ENCODE data around the gene TFEC.
"Not testable (repeated sequence)": the region's sequence is repeated elsewhere in the genome, so short reads cannot be mapped to it uniquely, and the experiment has no call there.

TFEC gene

GRCh38 chr7:115988401-115988800 is 42.2 kb downstream of the TFEC start:
- DNase-seq (ENCODE audit: low read depth, low spot score), result no peak

GRCh38 chr7:115987486-115987885 is 43.1 kb downstream of the TFEC start:
- no peak for DNase-seq (ENCODE audit: low read depth, low spot score)

GRCh38 chr7:115984105-115984504 is 46.5 kb downstream of the TFEC start:
- DNase-seq (ENCODE audit: low read depth, low spot score), result no peak

- DNase-seq (ENCODE audit: low read depth, low spot score), result no peak
Measured at GRCh38 chr7:115980159-115980558, 50.4 kb downstream of the TFEC start.

- no peak for DNase-seq (ENCODE audit: low read depth, low spot score)
Measured at GRCh38 chr7:115976651-115977050, 53.9 kb downstream of the TFEC start.

- DNase-seq (ENCODE audit: low read depth, low spot score), result no peak
Measured at GRCh38 chr7:115975766-115976165, 54.8 kb downstream of the TFEC start.

GRCh38 chr7:115973406-115973805 is 57.2 kb downstream of the TFEC start:
- DNase-seq (ENCODE audit: low read depth, low spot score), result no peak

GRCh38 chr7:115971506-115971905 is 59.1 kb downstream of the TFEC start:
- DNase-seq (ENCODE audit: low read depth, low spot score), result no peak

GRCh38 chr7:115968596-115968995 is 62.0 kb downstream of the TFEC start:
- DNase-seq (ENCODE audit: low read depth, low spot score), result no peak

GRCh38 chr7:115968171-115968570 is 62.4 kb downstream of the TFEC start:
- DNase-seq (ENCODE audit: low read depth, low spot score), result no peak

- DNase-seq (ENCODE audit: low read depth, low spot score), result no peak
Measured at GRCh38 chr7:115965796-115966475, 64.6 kb downstream of the TFEC start.

- no peak for DNase-seq (ENCODE audit: low read depth, low spot score)
Measured at GRCh38 chr7:115965236-115965635, 65.3 kb downstream of the TFEC start.

GRCh38 chr7:115964799-115965198 is 65.8 kb downstream of the TFEC start:
- no peak for DNase-seq (ENCODE audit: low read depth, low spot score)

GRCh38 chr7:115962340-115962739 is 68.2 kb downstream of the TFEC start:
- peak; percentile 16 for DNase-seq (ENCODE audit: low read depth, low spot score)

- DNase-seq (ENCODE audit: low read depth, low spot score), result no peak
Measured at GRCh38 chr7:115953592-115954255, 76.8 kb downstream of the TFEC start.

- DNase-seq (ENCODE audit: low read depth, low spot score), result no peak
Measured at GRCh38 chr7:115952832-115953231, 77.7 kb downstream of the TFEC start.

GRCh38 chr7:115951547-115951946 is 79.0 kb downstream of the TFEC start:
- no peak for DNase-seq (ENCODE audit: low read depth, low spot score)

GRCh38 chr7:115941703-115942268 is 88.8 kb downstream of the TFEC start:
- peak; percentile 72 for DNase-seq (ENCODE audit: low read depth, low spot score)

- DNase-seq (ENCODE audit: low read depth, low spot score), result no peak
Measured at GRCh38 chr7:115940460-115941060, 90.0 kb downstream of the TFEC start.

GRCh38 chr7:115937960-115938359 is 92.6 kb downstream of the TFEC start:
- peak; percentile 46 for DNase-seq (ENCODE audit: low read depth, low spot score)

GRCh38 chr7:115933471-115933870 is 97.1 kb downstream of the TFEC start:
- no peak for DNase-seq (ENCODE audit: low read depth, low spot score)

GRCh38 chr7:115932880-115933279 is 97.7 kb downstream of the TFEC start:
- DNase-seq (ENCODE audit: low read depth, low spot score), result no peak

- not testable (repeated sequence) for DNase-seq (ENCODE audit: low read depth, low spot score)
Measured at GRCh38 chr7:115930184-115930583, 100.4 kb downstream of the TFEC start.
